Activated naive CD8-positive, alpha-beta T cell treated with anti-CD3 and anti-CD28 coated beads for 36 hours (primary cell): Measurements from ENCODE around the gene RAPGEF2. TPM values are rescaled to one million over a fixed set of nuclear protein-coding genes. Genes with fewer than 3 reads are reported as not detected.
A peak's percentile ranks its signal among the peaks of the same experiment; 100 is the strongest.
"Not testable (repeated sequence)": the region's sequence is repeated elsewhere in the genome, so short reads cannot be mapped to it uniquely, and the experiment has no call there.

Source experiments
- DNase-seq: peaks from one replicate; pipeline ENCODE4 v3.0.0; 2021
- H3K27ac Mint-ChIP-seq: one replicate; pipeline ENCODE4 v1.8.0; 2022; ENCODE audit warnings: mild to moderate bottlenecking, moderate library complexity, mixed read lengths
- H3K27me3 Mint-ChIP-seq: one replicate; pipeline ENCODE4 v1.8.0; 2022; ENCODE audit warnings: mild to moderate bottlenecking, mixed read lengths
- H3K36me3 Mint-ChIP-seq: one replicate; pipeline ENCODE4 v1.8.0; 2021; ENCODE audit warnings: mild to moderate bottlenecking, mixed read lengths
- H3K4me1 Mint-ChIP-seq: one replicate; pipeline ENCODE4 v1.8.0; 2021; ENCODE audit warnings: mixed read lengths
- H3K4me3 Mint-ChIP-seq: one replicate; pipeline ENCODE4 v1.8.0; 2022; ENCODE audit warnings: mild to moderate bottlenecking, moderate library complexity, mixed read lengths
- H3K9me3 Mint-ChIP-seq: one replicate; pipeline ENCODE4 v1.8.0; 2022; ENCODE audit warnings: mixed read lengths
- total RNA-seq, 2 experiments: library from RNA; stranded (reverse); gene quantifications; one replicate each; pipeline ENCODE4 v1.2.3, GENCODE V29; 2021

Gene RAPGEF2
- total RNA-seq, 2 experiments from 2014 or later = 19.2 to 22.7 TPM

DNA sequence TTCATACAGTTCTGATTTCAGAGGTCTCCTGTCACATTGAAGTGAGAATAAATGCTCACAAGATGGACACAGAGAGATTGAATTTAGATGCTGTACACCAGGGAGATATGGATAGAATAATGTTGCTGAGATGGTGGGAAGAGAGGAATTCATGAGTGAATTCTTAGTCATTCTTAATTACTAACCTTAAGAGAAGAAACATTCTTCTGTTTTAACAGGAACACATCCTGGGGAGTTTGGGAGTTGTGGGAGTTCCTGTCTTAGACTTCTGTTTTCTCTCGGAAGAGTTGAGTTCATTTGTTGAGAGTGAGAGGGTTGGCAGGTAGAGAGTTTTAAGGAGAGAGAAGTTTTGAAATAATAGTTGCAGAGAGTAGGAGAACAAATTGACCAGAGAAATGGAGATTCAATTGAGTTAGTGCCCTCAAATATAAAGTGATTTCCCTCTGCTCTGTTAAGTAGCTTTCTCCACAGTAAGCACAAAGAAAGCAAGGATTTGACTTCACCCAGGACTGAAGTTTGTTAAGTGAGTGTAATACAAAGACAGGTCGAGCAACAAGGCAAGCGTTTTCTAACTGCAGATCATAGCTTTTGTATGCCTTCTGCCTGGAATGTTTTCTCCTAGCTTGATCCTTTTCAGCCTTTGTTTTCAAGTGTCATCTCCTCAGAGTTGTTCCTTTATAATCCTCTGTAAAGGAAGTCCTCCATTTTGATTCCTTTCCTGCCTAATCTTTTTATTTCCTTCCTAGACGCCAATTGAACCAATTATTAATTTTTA, 205.9 kb downstream of the RAPGEF2 start:
- peaks cover 21% of the 10 kb centered on the region for H3K36me3 Mint-ChIP-seq
- no peak overlapping the region for H3K4me3 Mint-ChIP-seq
- H3K27ac Mint-ChIP-seq = peak overlapping the region; percentile 13
- no peaks in the 10 kb centered on the region for H3K4me1 Mint-ChIP-seq
- no peak for DNase-seq
- H3K27me3 Mint-ChIP-seq = no peaks in the 10 kb centered on the region
- peaks cover 8% of the 10 kb centered on the region for H3K9me3 Mint-ChIP-seq

DNA sequence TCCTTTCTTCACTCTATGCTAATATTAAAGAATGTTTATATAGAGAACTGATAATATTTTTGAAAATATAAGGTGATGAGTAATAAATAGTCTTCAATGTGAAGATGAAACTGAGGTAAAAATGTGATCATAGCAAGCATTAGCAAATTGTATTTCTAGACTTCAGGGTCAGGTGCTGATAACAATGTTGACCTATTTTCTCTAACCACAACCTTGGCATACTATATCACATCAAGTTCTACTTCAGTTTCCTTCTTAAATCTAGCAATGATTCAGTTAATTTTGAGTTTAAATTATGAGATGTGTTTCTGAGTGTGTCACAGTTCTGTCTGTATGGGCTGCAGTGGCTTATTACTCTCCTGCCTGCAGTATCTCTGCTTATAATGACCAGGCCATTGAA, 209.4 kb downstream of the RAPGEF2 start:
- DNase-seq = no peak
- peaks cover 15% of the 10 kb centered on the region for H3K36me3 Mint-ChIP-seq
- H3K27me3 Mint-ChIP-seq = no peaks in the 10 kb centered on the region
- no peak overlapping the region for H3K4me3 Mint-ChIP-seq
- H3K9me3 Mint-ChIP-seq = no peaks in the 10 kb centered on the region
- H3K27ac Mint-ChIP-seq = no peak overlapping the region
- no peaks in the 10 kb centered on the region for H3K4me1 Mint-ChIP-seq

DNA sequence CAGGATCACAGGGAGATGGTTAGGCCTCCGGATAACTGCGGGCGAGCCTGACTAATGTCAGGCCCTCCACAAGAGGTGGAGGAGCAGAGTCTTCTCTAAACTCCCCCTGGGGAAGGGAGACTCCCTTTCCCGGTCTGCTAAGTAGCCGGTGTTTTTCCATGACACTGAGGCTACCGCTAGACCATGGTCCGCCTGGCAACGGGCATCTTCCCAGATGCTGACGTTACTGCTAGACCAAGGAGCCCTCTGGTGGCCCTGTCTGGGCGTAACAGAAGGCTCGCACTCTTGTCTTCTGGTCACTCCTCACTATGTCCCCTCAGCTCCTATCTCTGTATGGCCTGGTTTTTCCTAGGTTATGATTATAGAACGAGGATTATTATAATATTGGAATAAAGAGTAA, 213.0 kb downstream of the RAPGEF2 start:
- H3K4me1 Mint-ChIP-seq, H3K4me3 Mint-ChIP-seq, DNase-seq, H3K9me3 Mint-ChIP-seq, H3K27me3 Mint-ChIP-seq, H3K27ac Mint-ChIP-seq: not testable (repeated sequence)
- H3K36me3 Mint-ChIP-seq = peaks cover 17% of the 10 kb centered on the region

DNA sequence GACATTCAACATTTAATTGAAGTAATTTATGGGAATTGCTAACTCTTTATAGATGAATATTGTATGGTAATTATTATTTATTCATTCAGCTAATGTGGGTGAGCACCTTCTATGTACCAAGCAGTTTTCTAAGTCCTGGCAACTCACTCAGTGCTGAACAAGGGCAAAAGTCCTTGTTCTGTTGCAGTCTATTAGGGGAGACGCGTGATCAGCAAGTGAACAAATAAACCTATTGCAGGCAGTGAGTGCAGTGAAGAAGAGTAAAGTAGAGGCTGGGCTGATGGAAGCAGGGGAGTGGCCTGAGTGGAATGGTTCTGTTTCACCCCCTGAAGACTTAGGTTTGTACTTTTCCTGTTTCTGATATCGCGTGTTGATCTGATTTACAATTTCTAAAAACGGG, 214.3 kb downstream of the RAPGEF2 start:
- Mint-ChIP-seq H3K36me3 (peaks cover 17% of the 10 kb centered on the region), H3K4me1 (no peaks in the 10 kb centered on the region), H3K27ac (no peak overlapping the region), H3K27me3 (no peaks in the 10 kb centered on the region), H3K9me3 (no peaks in the 10 kb centered on the region), H3K4me3 (no peak overlapping the region)
- no peak for DNase-seq

DNA sequence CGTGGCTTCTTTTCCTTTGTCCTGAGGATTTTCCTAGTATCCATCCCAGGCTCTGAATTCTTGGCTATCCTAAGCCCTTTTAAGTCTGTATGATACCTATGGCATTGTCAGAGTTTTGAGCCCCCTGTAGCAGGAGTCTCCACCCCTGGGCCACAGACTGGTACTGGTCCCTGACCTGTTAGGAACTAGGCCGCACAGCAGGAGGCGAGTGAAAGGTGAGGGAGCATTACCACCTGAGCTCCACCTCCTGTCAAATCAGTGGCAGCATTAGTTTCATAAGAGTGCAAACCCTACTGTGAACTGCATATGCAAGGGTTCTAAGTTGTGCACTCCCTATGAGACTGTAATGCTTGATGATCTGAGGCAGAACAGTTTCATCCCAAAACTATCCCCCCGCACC, 216.1 kb downstream of the RAPGEF2 start:
- no peak overlapping the region for H3K27ac Mint-ChIP-seq
- H3K9me3 Mint-ChIP-seq = no peaks in the 10 kb centered on the region
- no peak overlapping the region for H3K4me3 Mint-ChIP-seq
- H3K4me1 Mint-ChIP-seq = no peaks in the 10 kb centered on the region
- peaks cover 28% of the 10 kb centered on the region for H3K36me3 Mint-ChIP-seq
- H3K27me3 Mint-ChIP-seq = no peaks in the 10 kb centered on the region
- no peak for DNase-seq

DNA sequence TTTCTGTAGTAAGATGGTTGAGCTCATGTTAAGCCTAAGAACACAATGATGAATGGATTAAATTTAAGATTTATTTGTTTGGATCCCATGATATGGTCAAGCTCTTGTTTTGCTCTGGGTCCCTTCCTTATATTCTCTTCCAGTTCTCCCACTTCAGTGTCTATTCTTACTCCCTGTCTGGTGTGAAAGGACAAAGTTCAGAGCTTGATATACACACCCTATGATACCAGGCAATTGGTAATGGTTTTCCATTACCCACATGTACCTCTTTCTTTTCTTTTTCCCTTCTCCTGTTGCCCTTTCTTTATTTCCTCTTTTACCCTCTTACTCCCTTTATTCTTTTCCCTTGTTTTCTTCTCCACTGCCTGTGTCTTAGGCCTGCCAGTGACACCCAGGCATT, 223.6 kb downstream of the RAPGEF2 start:
- Mint-ChIP-seq H3K4me3 (no peak overlapping the region), H3K4me1 (no peaks in the 10 kb centered on the region)
- DNase-seq = no peak

DNA sequence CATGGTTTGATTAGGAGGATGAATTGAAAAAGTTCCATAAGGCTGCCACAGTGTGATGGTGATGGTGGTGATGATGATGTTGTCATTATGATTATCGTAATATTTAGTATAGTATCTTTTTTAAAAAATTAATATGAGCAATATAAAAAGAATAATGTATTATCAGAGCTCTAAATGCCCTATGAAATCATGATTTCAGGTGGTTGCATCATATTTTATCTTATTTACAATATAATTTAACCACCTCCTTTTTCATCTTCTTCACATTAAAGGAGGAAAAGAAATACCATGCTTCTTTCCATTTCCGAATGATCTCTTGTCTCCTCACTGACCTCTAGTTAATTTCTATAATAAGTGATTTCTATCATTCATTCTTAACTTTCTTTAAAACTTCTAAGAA, 225.9 kb downstream of the RAPGEF2 start:
- no peaks in the 10 kb centered on the region for H3K27me3 Mint-ChIP-seq

More for the DNA sequence above, 223.6 kb downstream of the RAPGEF2 start:
- peaks cover 17% of the 10 kb centered on the region for H3K36me3 Mint-ChIP-seq
- no peaks in the 10 kb centered on the region for H3K9me3 Mint-ChIP-seq
- no peaks in the 10 kb centered on the region for H3K27me3 Mint-ChIP-seq
- no peak overlapping the region for H3K27ac Mint-ChIP-seq

DNA sequence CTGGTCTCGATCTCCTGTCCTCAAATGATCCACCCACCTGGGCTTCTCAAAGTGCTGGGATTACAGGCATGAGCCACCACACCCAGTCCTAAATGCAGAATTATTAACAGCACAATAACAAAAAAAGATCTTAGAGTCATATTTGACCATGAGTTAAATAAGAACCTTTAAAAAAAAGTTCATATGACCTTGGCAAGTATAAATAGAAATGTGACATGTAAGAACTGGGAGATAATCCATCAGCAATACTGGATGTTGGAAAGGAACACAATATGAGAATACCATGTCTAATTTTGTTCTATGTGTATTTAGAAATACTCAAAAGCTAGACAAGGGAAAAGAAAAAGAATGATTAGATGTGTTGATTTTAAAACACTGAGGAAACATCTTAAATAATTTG, 231.6 kb downstream of the RAPGEF2 start:
- Mint-ChIP-seq H3K4me1 (no peaks in the 10 kb centered on the region), H3K27ac (no peak overlapping the region), H3K4me3 (no peak overlapping the region), H3K9me3 (no peaks in the 10 kb centered on the region), H3K36me3 (peaks cover 32% of the 10 kb centered on the region), H3K27me3 (no peaks in the 10 kb centered on the region)
- no peak for DNase-seq

More for the DNA sequence above, 225.9 kb downstream of the RAPGEF2 start:
- Mint-ChIP-seq H3K4me1 (no peaks in the 10 kb centered on the region), H3K4me3 (no peak overlapping the region), H3K9me3 (no peaks in the 10 kb centered on the region), H3K36me3 (peaks cover 13% of the 10 kb centered on the region), H3K27ac (no peak overlapping the region)
- no peak for DNase-seq

DNA sequence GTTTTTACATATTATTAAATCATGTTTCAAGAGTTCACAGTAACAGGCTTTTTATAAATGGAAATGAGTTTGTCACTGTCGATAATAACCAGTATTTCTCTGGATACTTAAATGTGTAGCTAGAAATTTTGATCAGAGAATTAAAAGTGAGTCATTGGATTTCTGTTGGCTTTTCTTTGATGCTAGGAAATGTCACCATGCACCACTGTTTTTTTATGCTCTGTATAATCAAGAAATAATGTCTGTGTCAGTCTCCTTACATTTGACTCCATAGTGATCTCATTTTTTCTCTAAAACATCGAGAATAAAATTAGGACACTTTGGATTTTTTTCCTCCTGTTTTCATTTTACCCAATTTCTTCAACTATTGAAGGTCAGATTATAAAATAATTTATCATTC, 234.2 kb downstream of the RAPGEF2 start:
- Mint-ChIP-seq H3K36me3 (peaks cover 32% of the 10 kb centered on the region), H3K27ac (no peak overlapping the region), H3K4me3 (no peak overlapping the region), H3K27me3 (no peaks in the 10 kb centered on the region), H3K9me3 (no peaks in the 10 kb centered on the region), H3K4me1 (no peaks in the 10 kb centered on the region)
- no peak for DNase-seq

DNA sequence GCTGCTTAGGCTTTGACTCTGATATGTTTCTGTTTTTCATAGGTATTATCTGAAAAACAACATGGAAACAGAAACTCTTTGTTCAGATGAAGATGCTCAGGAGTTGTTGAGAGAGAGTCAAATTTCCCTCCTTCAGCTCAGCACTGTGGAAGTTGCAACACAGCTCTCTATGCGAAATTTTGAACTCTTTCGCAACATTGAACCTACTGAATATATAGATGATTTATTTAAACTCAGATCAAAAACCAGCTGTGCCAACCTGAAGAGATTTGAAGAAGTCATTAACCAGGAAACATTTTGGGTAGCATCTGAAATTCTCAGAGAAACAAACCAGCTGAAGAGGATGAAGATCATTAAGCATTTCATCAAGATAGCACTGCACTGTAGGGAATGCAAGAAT, 238.6 kb downstream of the RAPGEF2 start:
- H3K4me3 Mint-ChIP-seq = no peak overlapping the region
- peaks cover 41% of the 10 kb centered on the region for H3K36me3 Mint-ChIP-seq
- H3K9me3 Mint-ChIP-seq = no peaks in the 10 kb centered on the region
- H3K27ac Mint-ChIP-seq = no peak overlapping the region
- DNase-seq = no peak
- no peaks in the 10 kb centered on the region for H3K27me3 Mint-ChIP-seq
- H3K4me1 Mint-ChIP-seq = no peaks in the 10 kb centered on the region

DNA sequence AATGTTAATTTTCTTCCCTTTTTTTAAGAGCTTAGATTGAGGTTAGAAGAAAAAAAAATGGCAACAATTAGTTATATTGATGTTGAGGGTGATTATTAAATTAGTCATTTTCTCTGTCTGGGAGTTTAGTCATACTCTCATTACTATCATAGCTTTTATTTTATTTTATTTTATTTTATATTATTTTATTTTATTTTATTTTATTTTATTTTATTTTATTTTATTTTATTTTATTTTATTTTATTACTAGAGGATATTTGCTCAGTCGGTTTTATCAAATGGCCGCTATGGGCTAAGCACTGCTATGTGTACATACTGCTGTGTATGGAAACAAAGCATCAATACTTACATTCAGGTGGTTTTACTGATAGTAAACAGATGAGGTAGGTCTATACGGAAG, 239.5 kb downstream of the RAPGEF2 start:
- no peak for DNase-seq
- H3K9me3 Mint-ChIP-seq = no peaks in the 10 kb centered on the region
- H3K27me3 Mint-ChIP-seq = no peaks in the 10 kb centered on the region
- H3K27ac Mint-ChIP-seq = no peak overlapping the region
- H3K4me1 Mint-ChIP-seq = no peaks in the 10 kb centered on the region
- H3K4me3 Mint-ChIP-seq = no peak overlapping the region
- H3K36me3 Mint-ChIP-seq = peaks cover 49% of the 10 kb centered on the region

DNA sequence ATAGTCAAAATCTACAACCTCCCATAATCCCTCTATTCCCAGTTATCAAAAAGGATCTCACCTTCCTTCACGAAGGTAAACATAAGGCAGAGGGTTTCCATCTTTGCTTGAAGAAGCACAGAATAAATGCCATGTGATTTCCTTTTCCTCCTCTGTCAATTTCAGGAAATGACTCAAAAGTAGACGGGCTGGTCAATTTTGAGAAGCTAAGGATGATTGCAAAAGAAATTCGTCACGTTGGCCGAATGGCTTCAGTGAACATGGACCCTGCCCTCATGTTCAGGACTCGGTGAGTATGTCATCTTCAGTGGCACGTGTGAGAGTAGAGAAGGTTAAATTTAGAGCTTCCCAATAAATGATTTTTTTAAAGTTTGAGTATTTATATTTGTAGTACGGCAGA, 240.2 kb downstream of the RAPGEF2 start:
- H3K27me3 Mint-ChIP-seq = no peaks in the 10 kb centered on the region
- H3K4me1 Mint-ChIP-seq = no peaks in the 10 kb centered on the region
- DNase-seq = no peak
- H3K27ac Mint-ChIP-seq = no peak overlapping the region
- no peak overlapping the region for H3K4me3 Mint-ChIP-seq
- peaks cover 52% of the 10 kb centered on the region for H3K36me3 Mint-ChIP-seq
- H3K9me3 Mint-ChIP-seq = no peaks in the 10 kb centered on the region

DNA sequence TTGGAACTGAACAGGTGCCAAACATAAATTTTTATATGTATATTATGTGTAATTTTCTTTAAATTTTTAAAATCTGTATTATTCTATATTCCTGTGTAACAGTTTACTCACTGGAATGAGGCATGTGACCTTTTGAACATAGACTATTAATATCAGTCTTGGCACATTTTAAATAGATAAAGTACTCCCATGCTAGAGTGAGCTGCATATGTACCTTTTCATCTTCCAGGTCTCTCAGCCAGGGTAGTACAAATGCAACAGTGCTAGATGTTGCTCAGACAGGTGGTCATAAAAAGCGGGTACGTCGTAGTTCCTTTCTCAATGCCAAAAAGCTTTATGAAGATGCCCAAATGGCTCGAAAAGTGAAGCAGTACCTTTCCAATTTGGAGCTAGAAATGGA, 242.0 kb downstream of the RAPGEF2 start:
- H3K4me3 Mint-ChIP-seq = no peak overlapping the region
- DNase-seq = no peak
- peaks cover 51% of the 10 kb centered on the region for H3K36me3 Mint-ChIP-seq
- H3K4me1 Mint-ChIP-seq = no peaks in the 10 kb centered on the region
- H3K9me3 Mint-ChIP-seq = no peaks in the 10 kb centered on the region
- no peaks in the 10 kb centered on the region for H3K27me3 Mint-ChIP-seq
- H3K27ac Mint-ChIP-seq = no peak overlapping the region

DNA sequence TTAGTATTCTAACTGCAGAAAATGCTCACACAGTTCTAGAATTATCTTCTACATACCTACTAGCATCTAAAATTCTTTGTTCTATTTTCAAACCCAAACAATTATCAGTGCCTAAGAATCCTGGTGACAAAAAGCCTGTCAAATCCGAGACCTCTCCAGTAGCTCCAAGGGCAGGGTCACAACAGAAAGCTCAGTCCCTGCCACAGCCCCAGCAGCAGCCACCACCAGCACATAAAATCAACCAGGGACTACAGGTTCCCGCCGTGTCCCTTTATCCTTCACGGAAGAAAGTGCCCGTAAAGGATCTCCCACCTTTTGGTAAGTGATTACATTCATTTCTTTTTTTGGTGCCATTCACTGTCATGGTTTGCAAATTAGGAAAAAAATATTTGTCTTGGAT, 243.8 kb downstream of the RAPGEF2 start:
- Mint-ChIP-seq H3K27ac (no peak overlapping the region), H3K9me3 (no peaks in the 10 kb centered on the region), H3K27me3 (no peaks in the 10 kb centered on the region), H3K4me1 (no peaks in the 10 kb centered on the region), H3K36me3 (peaks cover 56% of the 10 kb centered on the region), H3K4me3 (no peak overlapping the region)
- DNase-seq = no peak

DNA sequence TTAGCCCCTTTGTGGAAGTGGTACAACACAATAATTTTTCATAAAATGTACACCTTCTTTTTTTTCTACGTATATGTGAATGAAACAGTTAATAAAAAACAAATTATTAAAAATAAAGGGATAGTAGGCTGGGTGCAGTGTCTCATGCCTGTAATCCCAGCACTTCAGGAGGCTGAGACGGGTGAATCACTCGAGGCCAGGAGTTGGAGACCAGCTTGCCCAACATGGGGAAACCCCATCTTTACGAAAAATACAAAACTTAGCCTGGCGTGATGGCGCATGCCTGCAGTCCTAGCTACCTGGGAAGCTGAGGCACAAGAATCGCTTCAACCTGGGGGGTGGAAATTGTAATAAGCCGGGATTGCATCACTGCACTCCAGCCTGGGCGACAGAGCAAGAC, 244.9 kb downstream of the RAPGEF2 start:
- no peak overlapping the region for H3K4me3 Mint-ChIP-seq
- H3K36me3 Mint-ChIP-seq = peaks cover 51% of the 10 kb centered on the region
- H3K4me1 Mint-ChIP-seq = no peaks in the 10 kb centered on the region
- H3K9me3 Mint-ChIP-seq = no peaks in the 10 kb centered on the region
- no peak for DNase-seq
- H3K27me3 Mint-ChIP-seq = no peaks in the 10 kb centered on the region
- no peak overlapping the region for H3K27ac Mint-ChIP-seq

DNA sequence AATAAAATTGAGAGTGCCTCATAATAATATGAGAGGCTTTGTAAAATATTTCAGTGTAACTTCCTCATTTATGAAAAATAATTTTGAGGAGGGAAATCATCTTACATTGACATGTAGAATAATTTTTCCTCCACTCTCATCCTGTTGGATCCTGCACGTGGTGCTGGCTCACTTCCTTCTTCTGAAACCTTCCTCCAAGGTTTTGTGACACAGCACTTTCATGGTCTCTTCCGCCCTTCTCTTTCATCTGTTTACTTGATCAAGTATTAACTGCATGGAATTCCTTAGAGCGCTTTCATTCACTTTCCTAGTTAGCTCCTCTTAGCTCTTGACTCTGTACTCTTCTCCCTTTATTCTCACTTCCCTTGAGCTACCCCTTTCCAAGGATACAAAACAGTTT, 246.5 kb downstream of the RAPGEF2 start:
- no peak for DNase-seq
- no peak overlapping the region for H3K27ac Mint-ChIP-seq
- H3K9me3 Mint-ChIP-seq = no peaks in the 10 kb centered on the region
- H3K27me3 Mint-ChIP-seq = no peaks in the 10 kb centered on the region
- no peaks in the 10 kb centered on the region for H3K4me1 Mint-ChIP-seq
- peaks cover 48% of the 10 kb centered on the region for H3K36me3 Mint-ChIP-seq
- H3K4me3 Mint-ChIP-seq = no peak overlapping the region
